ENCODE data around the gene GHSR.

GHSR gene

GRCh38 chr3:172464306-172464705, 16.1 kb upstream of the GHSR start:
- TF ChIP-seq CTCF (IDR thresholded peaks at IDR 0.05): no peak
- Histone ChIP-seq H3K27ac (no peak overlapping the region), H3K36me3 (no peaks in the 10 kb centered on the region), H3K4me3 (ENCODE audit: low read depth in 1 of 2, low read length in 1 of 2) (no peak overlapping the region), H3K4me1 (ENCODE audit: control insufficient read depth in 1 of 2, insufficient read depth in 1 of 2, low read depth in 1 of 2, low read length in 1 of 2) (no peaks in the 10 kb centered on the region), H3K27me3 (peaks cover 18% of the 10 kb centered on the region), H3K9me3 (no peaks in the 10 kb centered on the region)

GRCh38 chr3:172461530-172462138, 13.4 kb upstream of the GHSR start:
- Histone ChIP-seq H3K27me3 (peaks cover 26% of the 10 kb centered on the region), H3K4me1 (ENCODE audit: control insufficient read depth in 1 of 2, insufficient read depth in 1 of 2, low read depth in 1 of 2, low read length in 1 of 2) (no peaks in the 10 kb centered on the region), H3K36me3 (no peaks in the 10 kb centered on the region), H3K9me3 (no peaks in the 10 kb centered on the region), H3K27ac (no peak overlapping the region), H3K4me3 (ENCODE audit: low read depth in 1 of 2, low read length in 1 of 2) (no peak overlapping the region)
- TF ChIP-seq CTCF (IDR thresholded peaks at IDR 0.05): peak; percentile 80

- Histone ChIP-seq H3K27me3 (peaks cover 78% of the 10 kb centered on the region), H3K27ac (no peak overlapping the region), H3K4me3 (ENCODE audit: low read depth in 1 of 2, low read length in 1 of 2) (no peak overlapping the region), H3K36me3 (no peaks in the 10 kb centered on the region), H3K4me1 (ENCODE audit: control insufficient read depth in 1 of 2, insufficient read depth in 1 of 2, low read depth in 1 of 2, low read length in 1 of 2) (no peaks in the 10 kb centered on the region), H3K9me3 (no peaks in the 10 kb centered on the region)
- TF ChIP-seq CTCF (IDR thresholded peaks at IDR 0.05): no peak
Measured at GRCh38 chr3:172456404-172456803, 8.1 kb upstream of the GHSR start.

- Histone ChIP-seq H3K4me3 (ENCODE audit: low read depth in 1 of 2, low read length in 1 of 2) (no peak overlapping the region), H3K27me3 (peaks cover 95% of the 10 kb centered on the region), H3K36me3 (no peaks in the 10 kb centered on the region), H3K4me1 (ENCODE audit: control insufficient read depth in 1 of 2, insufficient read depth in 1 of 2, low read depth in 1 of 2, low read length in 1 of 2) (no peaks in the 10 kb centered on the region), H3K9me3 (no peaks in the 10 kb centered on the region), H3K27ac (no peak overlapping the region)
- no peak for TF ChIP-seq CTCF (IDR thresholded peaks at IDR 0.05)
Measured at GRCh38 chr3:172454180-172454579, 5.9 kb upstream of the GHSR start.

- H3K9me3 ChIP-seq: no peaks in the 10 kb centered on the region
- H3K4me3 ChIP-seq (ENCODE audit: low read depth in 1 of 2, low read length in 1 of 2): no peak overlapping the region
- peaks cover 100% of the 10 kb centered on the region for H3K27me3 ChIP-seq
- TF ChIP-seq CTCF (IDR thresholded peaks at IDR 0.05): no peak
- no peak overlapping the region for H3K27ac ChIP-seq
- no peaks in the 10 kb centered on the region for H3K4me1 ChIP-seq (ENCODE audit: control insufficient read depth in 1 of 2, insufficient read depth in 1 of 2, low read depth in 1 of 2, low read length in 1 of 2)
- H3K36me3 ChIP-seq: no peaks in the 10 kb centered on the region
Measured at GRCh38 chr3:172449466-172450149, 1.4 kb upstream of the GHSR start.
